GM19238 (cell line): ENCODE measurements around the gene MYO3A.

Source experiments
- DNase-seq: peaks from one replicate; pipeline ENCODE4 v3.0.0; 2011; ENCODE audit warnings: low spot score; ENCODE audit not compliant: insufficient read length

MYO3A gene

DNA sequence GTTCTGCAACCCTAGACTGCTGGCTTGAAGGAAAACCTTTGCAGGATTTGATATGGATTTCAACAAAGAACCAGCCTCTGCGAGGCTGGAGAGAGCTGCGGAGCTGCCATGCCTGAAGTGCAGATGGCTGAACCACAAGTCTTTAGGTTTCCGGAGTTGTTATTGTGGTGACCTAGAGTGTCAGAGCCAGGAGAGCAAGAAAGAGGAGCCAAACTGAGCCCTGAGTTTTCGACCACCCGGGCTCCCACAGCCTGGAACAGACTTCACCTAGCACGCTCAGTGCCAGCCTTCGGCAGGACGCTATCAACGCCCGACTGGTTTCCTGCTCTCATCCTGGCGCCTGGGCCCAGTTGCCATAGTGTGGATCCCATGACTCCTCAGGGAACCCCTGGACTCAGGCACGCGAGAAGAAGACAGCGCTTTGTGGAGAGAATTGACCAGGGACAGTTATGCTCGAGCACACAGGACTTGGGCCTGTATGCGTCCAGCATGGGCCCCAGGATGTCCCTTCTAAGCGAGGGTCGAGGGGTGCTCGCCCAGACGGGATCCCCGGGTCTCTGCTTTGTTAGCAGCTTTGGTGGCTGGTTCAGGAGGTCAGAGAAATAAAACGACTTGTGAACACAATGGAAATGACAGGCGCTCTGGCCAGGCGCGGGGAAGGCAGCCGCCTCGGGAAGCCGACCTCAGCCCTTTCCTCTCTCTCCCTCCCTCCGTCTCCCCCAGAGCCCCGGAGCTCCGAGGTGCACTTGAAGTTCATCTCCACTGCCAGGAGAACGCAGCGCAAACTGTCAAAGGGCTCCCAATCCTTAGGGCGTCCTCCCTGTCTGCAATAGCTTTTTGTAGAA is 280.7 kb downstream of the MYO3A start:
- DNase-seq = no peak

DNA sequence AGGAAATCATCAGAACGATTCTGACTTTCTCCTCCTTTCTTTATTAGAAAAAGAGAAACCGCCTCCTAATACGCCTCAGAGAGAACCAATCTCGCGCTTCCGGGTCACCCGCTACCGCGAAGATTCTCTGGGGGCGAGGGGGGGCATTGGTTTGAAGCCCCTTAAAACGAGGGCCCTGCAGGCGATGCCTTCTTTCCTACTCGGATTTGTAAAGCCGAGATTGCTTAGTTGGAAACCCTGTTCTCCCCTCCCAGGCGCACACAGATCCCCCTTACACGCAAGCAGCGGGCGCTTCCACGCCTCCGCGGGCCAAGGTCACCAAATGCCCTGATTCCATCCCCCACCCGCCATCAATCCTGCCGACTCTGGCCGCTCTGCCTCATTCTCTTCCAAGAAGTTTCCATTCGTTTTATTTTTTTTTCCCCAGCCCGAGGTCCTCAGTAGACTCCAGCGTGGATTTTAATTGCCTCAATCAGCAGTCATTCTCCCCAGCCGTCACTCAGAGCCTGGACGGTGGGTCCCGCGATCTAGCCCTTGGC is 281.4 kb downstream of the MYO3A start:
- DNase-seq = no peak

DNA sequence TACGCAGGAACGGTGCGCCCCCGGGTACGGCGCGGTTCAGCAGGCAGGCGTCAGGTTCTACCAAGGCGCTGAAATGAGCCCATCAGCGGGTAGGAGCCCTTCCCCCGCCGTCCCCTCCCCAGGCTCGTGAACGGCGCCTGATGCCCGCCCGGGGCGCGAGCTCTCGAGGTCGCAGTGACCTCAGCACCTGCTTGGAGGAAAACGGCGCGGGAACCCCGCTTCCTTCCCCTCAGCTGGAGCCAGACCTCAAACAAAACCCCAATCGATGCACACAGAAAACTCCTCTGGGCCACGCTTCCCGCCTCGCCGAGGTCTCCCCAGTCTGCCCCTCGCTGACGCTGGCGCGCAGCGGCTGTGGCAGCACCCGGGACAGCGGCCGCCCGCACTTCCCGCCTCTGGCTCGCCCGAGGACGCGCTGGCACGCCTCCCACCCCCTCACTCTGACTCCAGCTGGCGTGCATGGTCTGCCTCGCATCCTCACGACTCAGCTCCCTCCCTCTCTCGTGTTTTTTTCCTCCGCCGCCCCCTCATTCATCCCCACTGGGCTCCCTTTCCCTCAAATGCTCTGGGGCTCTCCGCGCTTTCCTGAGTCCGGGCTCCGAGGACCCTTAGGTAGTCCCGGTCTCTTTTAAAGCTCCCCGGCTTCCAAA is 282.0 kb downstream of the MYO3A start:
- DNase-seq = no peak

DNA sequence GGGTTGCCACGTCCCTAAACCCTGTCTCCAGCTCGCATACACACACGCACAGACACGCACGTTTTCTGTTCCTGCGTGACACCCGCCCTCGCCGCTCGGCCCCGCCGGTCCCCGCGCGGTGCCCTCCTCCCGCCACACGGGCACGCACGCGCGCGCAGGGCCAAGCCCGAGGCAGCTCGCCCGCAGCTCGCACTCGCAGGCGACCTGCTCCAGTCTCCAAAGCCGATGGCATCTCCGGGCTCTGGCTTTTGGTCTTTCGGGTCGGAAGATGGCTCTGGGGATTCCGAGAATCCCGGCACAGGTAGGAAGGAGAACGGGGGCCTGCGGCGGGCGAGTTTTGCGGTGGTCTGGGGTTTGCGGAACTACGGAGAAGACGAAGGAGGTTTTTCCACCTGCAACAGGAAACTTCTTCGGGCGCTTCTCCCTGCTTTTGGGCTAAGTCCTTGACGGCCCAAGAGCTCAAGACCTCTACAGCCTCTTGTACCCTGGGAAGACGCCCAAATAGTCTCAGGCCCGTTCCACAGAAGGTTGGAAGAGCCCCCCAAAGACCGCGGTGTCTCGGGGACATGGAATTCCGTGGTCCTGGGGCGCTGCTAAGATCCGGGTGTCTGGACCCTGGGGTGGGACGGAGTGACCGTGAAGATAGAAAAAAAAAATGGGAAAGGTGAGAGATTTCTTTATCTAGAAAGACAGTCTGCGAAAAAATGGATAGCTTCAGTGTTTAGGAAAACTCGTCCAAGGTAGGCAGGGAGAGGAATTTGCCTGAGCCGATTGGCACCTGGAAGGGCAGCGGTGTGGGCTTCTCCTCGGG is 282.8 kb downstream of the MYO3A start, which contains the start of gene GAD2:
GAD2 (plus strand) TSS at position 190 of the 811 bp plus-strand sequence; CDS start at position 226, 36 bp downstream.
- no peak for DNase-seq

DNA sequence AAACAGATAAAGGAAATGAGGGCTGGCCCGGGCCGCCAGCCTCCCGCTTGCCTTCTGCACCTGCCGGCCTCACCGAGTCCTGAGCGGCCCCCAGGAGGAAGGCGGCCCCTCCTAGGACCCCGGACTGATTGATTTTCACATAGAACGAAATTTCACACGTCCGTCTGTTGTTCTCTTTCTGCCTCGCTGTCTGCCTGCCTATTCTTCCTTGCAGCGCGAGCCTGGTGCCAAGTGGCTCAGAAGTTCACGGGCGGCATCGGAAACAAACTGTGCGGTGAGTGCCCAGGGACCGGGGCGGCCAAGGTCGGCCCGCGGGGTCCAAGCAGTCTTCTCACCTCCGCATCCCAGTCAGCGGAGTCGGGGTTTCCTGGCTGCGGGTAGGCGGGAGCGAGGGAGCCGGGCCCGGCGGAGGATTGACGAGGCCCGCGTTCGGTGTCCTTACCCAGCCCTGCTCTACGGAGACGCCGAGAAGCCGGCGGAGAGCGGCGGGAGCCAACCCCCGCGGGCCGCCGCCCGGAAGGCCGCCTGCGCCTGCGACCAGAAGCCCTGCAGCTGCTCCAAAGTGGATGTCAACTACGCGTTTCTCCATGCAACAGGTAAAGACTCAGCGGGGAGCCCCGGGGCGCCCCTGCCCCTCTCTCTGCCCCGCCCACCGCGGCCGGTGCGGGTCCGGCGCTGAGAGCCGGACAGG is 283.5 kb downstream of the MYO3A start:
- no peak for DNase-seq

DNA sequence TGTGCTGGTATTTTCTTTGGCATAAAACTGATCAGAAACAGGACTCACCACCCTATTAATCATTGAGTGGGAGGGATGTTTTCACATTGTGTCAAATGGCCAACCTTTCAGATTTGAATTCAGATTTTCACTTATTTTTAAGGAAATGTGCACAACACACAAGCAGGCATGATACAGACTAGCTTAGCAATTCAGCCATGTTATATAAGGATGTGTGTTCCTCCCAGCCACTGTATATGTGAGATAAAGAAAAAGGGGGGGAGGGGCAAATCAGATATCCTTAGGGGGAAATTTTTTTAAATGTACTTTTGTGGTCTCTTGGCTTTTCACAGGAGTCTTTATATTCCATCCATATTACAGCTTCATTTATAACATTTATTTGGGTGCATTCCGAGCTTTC is 285.6 kb downstream of the MYO3A start:
- DNase-seq = no peak

DNA sequence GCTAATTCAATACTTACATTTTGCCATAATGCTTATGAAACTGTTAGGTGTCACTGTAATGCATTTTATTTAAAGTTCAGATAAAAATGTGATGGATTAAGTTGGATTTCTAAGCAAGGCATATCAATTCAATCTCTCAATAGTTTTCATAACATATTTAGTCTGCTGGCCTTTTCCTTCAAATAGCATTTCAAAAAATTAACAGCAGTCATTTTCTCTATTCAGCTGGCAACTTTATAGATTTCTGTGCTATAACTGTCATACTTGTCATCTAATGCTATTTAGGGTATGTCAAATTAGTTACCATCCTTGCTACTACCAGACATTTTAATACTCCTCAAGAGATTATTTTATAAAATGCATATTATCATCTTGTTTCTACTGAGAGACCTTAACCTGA is 286.9 kb downstream of the MYO3A start:
- DNase-seq = no peak

DNA sequence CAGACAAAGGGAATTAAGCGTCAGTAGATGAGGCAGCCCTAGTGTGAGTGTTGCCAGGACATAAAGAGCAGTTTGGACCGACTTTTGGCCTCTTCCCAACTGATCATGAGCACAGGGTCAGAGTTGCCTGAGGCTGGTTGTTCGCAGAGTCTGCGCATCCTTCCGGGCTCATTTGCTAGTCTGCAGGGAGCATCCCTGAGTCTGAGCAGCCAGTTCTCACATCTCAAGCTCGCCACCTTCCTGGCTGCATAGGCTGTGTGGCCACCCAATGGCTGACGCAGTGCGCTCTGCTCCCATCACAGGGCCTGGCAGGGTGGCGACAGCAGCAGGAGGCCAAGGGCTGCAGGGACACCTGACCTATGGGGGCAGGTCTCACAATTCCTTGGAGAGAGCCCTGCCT is 287.5 kb downstream of the MYO3A start:
- DNase-seq = no peak

DNA sequence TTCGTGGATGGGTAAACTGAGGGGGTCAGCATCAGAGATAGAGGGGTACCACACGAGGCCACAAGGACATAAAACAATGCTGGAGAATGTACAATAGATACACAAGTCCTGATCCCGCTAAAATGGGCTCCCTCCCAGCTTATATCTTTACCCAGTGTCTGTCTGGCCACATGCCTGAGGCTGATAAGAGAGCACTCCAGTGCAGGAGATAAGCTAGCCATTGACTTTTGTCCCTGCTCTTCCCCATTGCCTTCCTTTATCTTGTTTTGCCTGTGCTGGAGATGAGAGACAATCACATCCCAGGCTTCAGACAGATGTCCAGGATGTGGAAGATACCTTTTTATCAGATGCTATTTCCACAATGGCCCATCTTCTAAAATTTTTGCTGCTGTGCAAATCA is 288.5 kb downstream of the MYO3A start:
- no peak for DNase-seq

DNA sequence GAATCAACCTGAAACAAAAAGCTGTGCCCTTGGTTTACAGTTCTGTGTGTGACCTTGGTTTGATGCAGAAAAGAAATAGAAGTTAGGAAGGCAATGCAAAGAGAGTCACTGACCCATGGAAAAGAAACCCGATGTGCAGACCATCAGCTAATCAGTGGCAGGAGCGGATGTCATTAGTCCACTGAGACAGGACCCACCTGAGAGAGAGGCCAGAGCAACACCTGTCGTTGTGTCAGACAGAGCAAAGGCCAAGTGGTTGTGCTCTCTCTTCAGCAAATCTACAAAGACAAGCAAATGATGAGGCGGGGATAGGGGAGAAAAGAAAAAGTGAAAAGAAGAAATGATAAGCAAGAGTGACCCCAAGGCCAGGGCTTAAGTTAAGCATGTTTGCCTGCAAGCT is 291.3 kb downstream of the MYO3A start:
- no peak for DNase-seq

DNA sequence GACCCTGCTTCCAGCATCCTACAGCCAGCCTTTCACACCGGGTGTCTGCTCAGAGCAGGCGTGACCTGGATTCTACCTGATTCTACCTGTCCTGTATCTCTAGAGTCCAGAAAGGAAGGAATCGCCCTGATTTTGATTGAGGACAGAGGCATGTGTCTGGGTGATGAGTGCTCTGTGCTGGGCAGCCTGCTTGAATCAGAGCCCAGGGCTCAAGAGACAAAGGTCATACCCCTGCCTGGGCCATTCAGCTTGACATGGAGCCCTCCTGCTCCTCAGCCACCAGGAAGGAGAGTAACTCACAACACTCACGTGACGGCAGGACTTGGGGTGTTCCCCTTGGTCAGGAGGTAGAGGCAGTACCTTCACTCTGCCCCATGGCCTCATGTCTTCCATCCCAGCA is 293.8 kb downstream of the MYO3A start:
- no peak for DNase-seq

DNA sequence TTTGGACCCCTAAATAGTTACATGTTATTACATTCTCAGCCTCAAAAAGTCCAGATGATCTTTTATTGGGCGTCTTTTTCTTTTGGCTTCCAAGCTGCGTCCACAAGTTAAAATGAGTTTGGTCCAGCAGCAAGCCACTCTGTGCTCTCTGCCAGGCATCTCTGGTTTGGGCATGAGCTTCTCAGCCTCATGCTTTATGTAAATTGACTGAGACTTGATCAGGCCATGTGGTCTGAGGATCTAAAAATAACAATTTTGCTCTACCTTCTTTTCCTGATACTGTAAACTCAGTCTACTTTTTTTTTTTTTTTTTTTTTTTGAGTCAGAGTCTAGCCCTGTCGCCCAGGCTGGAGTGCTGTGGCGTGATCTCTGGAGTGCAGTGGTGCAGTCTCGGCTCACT is 298.1 kb downstream of the MYO3A start:
- no peak for DNase-seq

DNA sequence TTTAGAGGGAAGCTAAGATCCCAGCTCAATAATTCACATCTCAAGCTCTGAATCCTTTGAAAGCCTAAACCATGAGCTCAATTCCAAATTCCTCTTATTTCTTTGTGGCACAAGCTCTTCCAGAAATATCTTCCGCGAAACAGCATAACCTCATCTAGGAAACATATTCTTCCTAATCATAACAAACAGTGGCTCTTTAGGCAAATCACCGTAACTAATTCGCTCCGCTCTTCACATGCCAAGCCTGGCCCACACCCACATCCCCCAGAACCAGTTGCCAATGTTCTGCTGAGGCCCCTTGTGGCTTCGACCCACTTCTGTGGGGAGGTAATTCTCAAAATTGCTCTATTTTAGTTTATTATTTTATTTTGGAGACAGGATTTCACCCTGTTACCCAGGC is 301.7 kb downstream of the MYO3A start:
- DNase-seq = no peak

DNA sequence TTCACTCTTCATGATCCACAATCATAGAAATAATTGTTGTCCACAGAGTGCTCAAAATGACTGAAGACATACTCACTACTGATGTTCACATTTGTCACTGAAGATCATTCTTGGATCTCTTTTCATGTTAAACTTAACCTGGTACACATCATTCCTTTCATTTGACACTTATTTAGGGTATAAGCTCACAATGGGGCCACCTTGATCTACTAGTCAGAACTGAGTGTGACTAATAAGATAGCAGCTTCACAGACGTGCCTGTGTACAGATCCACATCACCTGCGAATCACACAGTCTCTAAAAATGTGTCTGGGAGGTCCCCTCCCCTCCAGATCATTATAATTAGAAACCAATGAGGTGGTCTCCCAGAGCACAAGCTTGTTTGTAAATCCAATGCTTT is 304.3 kb downstream of the MYO3A start:
- no peak for DNase-seq

DNA sequence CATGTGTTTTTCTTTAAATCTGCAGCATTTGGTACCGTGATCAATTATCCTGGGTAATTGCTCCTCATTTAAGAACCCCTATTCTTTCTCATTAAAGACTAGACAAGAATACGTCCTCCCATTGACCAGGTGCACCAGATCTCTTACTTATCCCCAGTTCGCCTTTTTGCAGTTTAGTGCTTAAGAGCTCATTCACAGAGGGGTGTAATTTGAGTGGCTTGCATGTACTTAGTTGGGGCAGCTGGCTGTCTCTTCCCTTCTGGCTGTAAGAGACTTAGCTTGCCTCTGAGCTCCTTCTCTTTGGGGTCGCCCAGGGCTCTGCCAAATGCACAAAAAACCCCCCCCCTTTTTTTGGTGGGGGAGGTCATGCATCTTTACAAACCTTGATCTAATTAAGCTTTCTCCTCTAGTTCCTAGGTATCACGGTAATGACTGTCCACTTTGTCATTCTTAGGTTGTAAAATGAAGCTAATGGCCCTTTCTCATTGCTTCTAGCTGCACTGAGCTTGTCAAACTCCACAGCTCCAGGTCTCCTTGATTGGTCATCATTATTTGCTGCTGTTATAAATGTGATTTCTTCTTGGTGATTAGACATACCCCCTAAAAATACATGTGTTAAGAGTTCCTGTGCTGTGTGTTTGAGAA is 308.8 kb downstream of the MYO3A start:
- DNase-seq = no peak

DNA sequence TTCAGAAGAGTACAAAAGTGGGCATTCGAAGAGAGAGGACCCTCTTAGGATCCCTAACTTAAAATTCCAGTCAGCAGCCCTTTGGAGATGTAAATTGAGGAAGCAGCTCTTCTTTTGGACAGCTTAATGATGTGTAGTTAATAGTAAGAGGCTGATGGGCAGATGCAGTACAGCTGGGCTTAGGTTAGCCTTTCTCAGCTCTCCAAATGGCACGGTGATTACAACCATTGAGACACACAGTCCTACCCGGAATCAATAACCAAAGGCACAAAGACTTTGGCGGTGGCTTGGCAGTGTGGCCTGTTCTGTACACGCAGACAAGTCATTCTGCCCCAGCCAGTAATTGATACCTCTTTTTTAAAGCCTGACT is 309.3 kb downstream of the MYO3A start:
- no peak for DNase-seq

DNA sequence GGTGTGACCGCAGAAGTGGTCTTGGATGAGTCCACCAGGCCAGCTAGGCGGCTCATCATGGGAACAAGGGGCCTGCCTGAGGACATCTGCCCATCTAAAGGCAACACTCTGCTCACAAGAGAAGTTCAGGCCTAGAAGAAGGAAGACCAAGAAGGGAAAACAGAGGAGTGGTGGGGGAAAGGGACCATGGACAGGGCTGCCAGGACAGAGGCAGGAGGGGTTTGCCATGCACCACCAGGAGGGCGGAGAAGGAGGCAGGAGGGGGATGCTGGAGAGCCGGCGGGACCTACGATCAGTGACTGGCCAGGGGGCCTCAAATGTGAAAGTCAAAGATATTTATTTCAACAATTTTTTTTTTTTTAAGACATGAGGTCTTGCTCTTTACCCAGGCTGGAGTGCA is 315.7 kb downstream of the MYO3A start:
- no peak for DNase-seq

DNA sequence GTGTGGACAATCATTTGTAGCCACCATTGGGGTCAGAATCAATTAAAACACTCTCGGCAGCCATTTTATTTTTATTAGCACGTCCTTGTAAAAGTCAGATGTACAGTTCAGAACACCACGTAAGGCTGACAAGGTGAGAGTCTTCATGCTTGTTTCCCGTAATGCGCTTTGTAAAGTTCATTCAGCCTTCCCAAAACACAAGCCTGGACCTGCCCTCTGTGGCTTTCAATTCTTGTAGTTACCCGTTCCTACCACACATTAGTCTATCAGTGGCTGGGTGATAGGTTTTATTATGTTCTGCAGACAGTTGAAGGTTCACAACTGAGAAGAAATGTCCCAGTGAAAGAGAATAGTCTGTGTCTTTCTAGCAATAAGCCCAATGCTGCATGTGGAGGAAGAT is 317.9 kb downstream of the MYO3A start:
- no peak for DNase-seq

DNA sequence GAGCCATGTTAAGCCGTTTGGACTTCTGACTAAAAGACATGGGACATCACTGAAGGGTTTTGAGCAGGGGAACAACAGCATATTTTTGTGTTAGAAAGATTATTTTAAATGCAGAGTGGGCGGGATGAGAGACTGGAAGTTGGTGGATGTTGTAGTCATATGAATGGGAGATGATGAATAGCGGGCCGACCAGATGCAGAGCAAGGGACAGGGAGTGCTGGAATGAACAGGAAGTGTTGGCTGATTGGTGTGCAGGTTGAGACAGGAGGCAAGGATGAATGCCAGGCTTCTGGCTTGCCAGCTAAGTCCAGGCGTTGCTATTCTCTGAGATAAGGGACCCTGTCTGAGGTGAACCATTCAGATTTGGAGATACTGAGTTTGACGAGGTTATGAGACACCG is 320.6 kb downstream of the MYO3A start:
- no peak for DNase-seq

DNA sequence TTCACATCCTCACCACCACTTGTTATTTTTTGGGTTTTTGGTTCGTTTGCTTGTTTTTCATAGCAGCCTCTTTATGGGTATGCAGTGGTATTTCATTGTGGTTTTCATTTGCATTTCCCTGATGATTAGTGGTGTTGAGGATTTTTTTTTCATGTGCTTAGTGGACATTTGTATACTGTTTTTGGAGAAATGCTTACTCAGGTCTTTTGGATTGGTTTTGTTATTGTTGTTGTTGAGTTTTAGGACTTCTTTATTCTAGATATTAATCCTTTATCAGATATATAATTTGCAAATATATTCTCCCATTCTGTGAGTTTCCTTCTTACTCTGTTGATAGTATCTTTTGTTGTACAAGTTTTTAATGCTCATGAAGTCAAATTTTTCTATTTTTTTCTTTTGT is 325.3 kb downstream of the MYO3A start:
- no peak for DNase-seq
